ENCODE measurements around the gene LMF1. TPM values are rescaled to one million over a fixed set of nuclear protein-coding genes. Genes with fewer than 3 reads are reported as not detected.

The LMF1 gene
- total RNA-seq, 1 experiment from 2014 or later, result 12.8 TPM

DNA sequence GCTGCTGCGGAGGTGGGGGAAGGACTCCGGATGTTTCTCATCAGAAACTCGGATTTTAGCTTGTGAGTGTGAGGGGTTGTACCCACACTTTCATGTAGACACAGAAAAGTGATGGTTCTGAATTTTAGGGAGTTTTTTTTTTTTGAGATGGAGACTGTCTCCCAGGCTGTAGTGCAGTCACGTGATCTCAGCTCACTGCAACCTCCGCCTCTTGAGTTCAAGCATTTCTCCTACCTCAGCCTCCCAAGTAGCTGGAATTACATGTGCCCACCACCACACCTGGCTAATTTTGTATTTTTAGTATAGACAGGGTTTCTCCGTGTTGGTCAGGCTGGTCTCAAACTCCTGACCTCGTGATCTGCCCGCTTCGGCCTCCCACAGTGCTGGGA lies 147.9 kb downstream of the LMF1 start (continued):
- TF ChIP-seq REST (IDR thresholded peaks at IDR 0.05; ENCODE audit: low read depth), result no peak
- no peak for TF ChIP-seq ZFX (IDR thresholded peaks at IDR 0.05)
- no peak for TF ChIP-seq SP1 (IDR thresholded peaks at IDR 0.05; ENCODE audit: low read depth)
- TF ChIP-seq EZH2phosphoT487 (IDR thresholded peaks at IDR 0.05; ENCODE audit: borderline replicate concordance), result no peak
- TF ChIP-seq ELF1 (IDR thresholded peaks at IDR 0.05; ENCODE audit: borderline replicate concordance, low read depth), result no peak

DNA sequence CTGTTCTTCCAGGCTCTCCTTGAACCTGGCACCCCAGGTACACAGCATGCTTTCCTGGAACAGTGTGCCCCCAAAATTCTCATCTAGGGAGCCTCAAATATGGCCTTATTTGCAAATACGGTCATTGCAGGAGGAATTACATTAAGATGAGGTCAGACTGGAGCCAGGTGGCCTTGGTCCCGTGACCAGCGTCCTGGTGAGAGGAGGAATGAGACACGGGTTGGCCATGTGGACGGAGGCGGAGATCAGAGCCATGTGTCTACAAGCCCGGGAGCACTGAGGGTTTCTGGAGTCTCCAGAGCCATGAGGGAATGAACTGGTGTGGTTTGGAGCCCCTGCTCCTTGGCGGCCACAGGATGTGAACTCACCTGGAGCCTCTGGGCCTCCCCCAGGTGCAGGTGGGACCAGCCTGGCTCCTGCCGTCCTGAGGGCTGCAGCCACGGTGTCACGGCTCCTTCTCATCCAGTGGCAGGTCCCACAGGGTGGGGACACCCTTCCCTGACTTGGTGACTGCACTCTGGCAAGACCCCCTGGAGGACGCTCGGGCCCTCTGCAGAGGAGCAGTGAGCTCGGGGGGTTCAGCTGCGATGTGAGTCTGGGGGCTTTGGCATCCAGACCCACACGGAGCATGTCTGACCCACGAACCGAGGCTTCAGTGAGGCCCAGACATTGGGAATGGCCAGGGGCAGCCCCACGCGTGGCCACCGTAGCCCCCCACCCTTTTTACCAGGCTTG lies 148.4 kb downstream of the LMF1 start:
- DNase-seq (ENCODE audit: low read depth, low spot score) (no peak), ATAC-seq (no peak)
- no peak overlapping the region for H3K27ac ChIP-seq (ENCODE audit: low read depth, low read length)
- ChIA-PET POLR2A (interaction anchor here (0.6 kb wide), 1 partner anchor 34 kb away, joined by 3 read pairs; the partner anchor contains the start of genes CHTF18 and RPUSD1), CTCF (no interaction called here), RAD21 (ENCODE audit: low non-redundant PET in 1 of 2, low total read pairs in 2 of 2, uncharacterized antibody in 2 of 2, unreplicated experiment in 2 of 2) (no interaction called here)
- no peaks in the 10 kb centered on the region for H3K9me2 ChIP-seq (ENCODE audit: insufficient read depth)
- no peaks in the 10 kb centered on the region for H3K79me2 ChIP-seq (ENCODE audit: insufficient read depth, low read length)
- no peak overlapping the region for H3K9ac ChIP-seq (ENCODE audit: low read length)
- no peak overlapping the region for H3K4me3 ChIP-seq (replicated peaks in 1 of 2; ENCODE audit: low read depth in 1 of 2, low read length in 2 of 2)
- H2AFZ ChIP-seq (ENCODE audit: low read depth, low read length, poor library complexity, severe bottlenecking), result no peak overlapping the region
- no TSS peak for BruUV-seq (replicated peaks)
- H3K4me2 ChIP-seq (ENCODE audit: low read length), result no peak overlapping the region
- H3K36me3 ChIP-seq (ENCODE audit: control insufficient read depth in 1 of 2, insufficient read depth in 2 of 2, low read length in 2 of 2), result no peaks in the 10 kb centered on the region
- H3K4me1 ChIP-seq (ENCODE audit: control insufficient read depth in 1 of 2, insufficient read depth in 2 of 2, low read length in 2 of 2), result no peaks in the 10 kb centered on the region
- H3K27me3 ChIP-seq (ENCODE audit: insufficient read depth, low read length), result no peaks in the 10 kb centered on the region
- intact Hi-C loops (cut with micrococcal nuclease), result no loop called here
- no peaks in the 10 kb centered on the region for H4K20me1 ChIP-seq (ENCODE audit: insufficient read depth)
- TF ChIP-seq, protein P1, sequence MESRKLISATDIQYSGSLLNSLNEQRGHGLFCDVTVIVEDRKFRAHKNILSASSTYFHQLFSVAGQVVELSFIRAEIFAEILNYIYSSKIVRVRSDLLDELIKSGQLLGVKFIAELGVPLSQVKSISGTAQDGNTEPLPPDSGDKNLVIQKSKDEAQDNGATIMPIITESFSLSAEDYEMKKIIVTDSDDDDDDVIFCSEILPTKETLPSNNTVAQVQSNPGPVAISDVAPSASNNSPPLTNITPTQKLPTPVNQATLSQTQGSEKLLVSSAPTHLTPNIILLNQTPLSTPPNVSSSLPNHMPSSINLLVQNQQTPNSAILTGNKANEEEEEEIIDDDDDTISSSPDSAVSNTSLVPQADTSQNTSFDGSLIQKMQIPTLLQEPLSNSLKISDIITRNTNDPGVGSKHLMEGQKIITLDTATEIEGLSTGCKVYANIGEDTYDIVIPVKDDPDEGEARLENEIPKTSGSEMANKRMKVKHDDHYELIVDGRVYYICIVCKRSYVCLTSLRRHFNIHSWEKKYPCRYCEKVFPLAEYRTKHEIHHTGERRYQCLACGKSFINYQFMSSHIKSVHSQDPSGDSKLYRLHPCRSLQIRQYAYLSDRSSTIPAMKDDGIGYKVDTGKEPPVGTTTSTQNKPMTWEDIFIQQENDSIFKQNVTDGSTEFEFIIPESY (IDR thresholded peaks at IDR 0.05; ENCODE audit: extremely low read depth, insufficient replicate concordance, low read length), result no peak
- no peak for TF ChIP-seq ZFX (IDR thresholded peaks at IDR 0.05)
- no peaks in the 10 kb centered on the region for H3K9me3 ChIP-seq (ENCODE audit: control insufficient read depth in 1 of 2, insufficient read depth in 1 of 2, low read depth in 1 of 2, low read length in 2 of 2)

All from HCT116 (cell line).